Measurements from ENCODE around the gene CYB561D1.

CYB561D1 gene

GRCh38 chr1:109539676-109540075, 45.8 kb downstream of the CYB561D1 start, which contains the start of gene GPR61 (continued):
- TF ChIP-seq ZXDB (tag by site-specific recombination; IDR thresholded peaks at IDR 0.05): no peak
- TF ChIP-seq ZNF394 (tag by site-specific recombination; IDR thresholded peaks at IDR 0.05; ENCODE audit: borderline replicate concordance): no peak

DNA sequence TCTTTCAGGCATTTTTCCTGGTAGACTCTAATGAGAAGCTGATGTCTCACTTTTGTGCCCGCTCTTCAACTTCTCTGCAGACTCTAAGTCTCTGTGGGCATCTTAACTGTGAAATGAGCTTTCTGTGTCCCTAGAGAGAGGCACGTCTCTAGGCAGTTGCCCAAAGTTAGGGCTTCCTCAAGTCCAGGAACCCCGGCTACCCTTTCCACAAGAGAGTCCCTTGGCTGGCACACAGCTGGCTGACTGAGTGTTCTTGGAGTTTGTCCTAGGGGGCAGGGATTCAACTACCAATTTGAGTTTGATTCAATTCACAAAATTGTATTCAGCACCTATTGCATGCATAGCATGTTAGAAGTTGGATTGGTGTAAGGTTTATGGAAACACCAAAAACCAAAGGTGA, 47.2 kb downstream of the CYB561D1 start:
- H3K36me3 ChIP-seq (ENCODE audit: control insufficient read depth in 2 of 2, insufficient read depth in 1 of 2, low read length in 2 of 2): no peaks in the 10 kb centered on the region
- H3K4me3 ChIP-seq (ENCODE audit: low read depth, low read length): no peak overlapping the region
- H3K27ac ChIP-seq (ENCODE audit: extremely low read depth, low read depth, low read length): no peak overlapping the region
- H3K4me1 ChIP-seq (ENCODE audit: control insufficient read depth, insufficient read depth, low read length): no peaks in the 10 kb centered on the region
- ChIA-PET POLR2A (no interaction called here), CTCF (interaction anchor here (1.0 to 20.8 kb wide), 8 partner anchors 9 to 234 kb away, joined by 3 to 1152 read pairs (median 6); partner anchors contain the start of genes AMIGO1 and CYB561D1)
- TF ChIP-seq ZNF558 (tag by site-specific recombination; IDR thresholded peaks at IDR 0.05) (no peak), ZNF26 (tag by site-specific recombination; IDR thresholded peaks at IDR 0.05) (no peak), ZBTB48 (tag by site-specific recombination; IDR thresholded peaks at IDR 0.05) (no peak), ZNF664 (tag by site-specific recombination; IDR thresholded peaks at IDR 0.05) (no peak), ZNF629 (tag by site-specific recombination; IDR thresholded peaks at IDR 0.05) (no peak), ZNF10 (tag by site-specific recombination; IDR thresholded peaks at IDR 0.05) (no peak), ZNF174 (tag by site-specific recombination; IDR thresholded peaks at IDR 0.05) (no peak), WT1 (tag by site-specific recombination; IDR thresholded peaks at IDR 0.05) (no peak), ZNF169 (tag by site-specific recombination; IDR thresholded peaks at IDR 0.05) (no peak), ZNF600 (tag by site-specific recombination; IDR thresholded peaks at IDR 0.05) (no peak), ZNF529 (tag by site-specific recombination; IDR thresholded peaks at IDR 0.05; ENCODE audit: insufficient replicate concordance) (no peak), ZNF596 (tag by site-specific recombination; IDR thresholded peaks at IDR 0.05) (no peak), EGR2 (tag by site-specific recombination; IDR thresholded peaks at IDR 0.05; ENCODE audit: low read depth) (no peak), ZNF354C (tag by site-specific recombination; IDR thresholded peaks at IDR 0.05; ENCODE audit: borderline replicate concordance, low read depth) (no peak), ZNF433 (tag by site-specific recombination; IDR thresholded peaks at IDR 0.05; ENCODE audit: low read depth) (no peak), ZNF394 (tag by site-specific recombination; IDR thresholded peaks at IDR 0.05; ENCODE audit: borderline replicate concordance) (no peak), YY2 (tag by site-specific recombination; IDR thresholded peaks at IDR 0.05) (no peak)
- TF ChIP-seq, protein P1, sequence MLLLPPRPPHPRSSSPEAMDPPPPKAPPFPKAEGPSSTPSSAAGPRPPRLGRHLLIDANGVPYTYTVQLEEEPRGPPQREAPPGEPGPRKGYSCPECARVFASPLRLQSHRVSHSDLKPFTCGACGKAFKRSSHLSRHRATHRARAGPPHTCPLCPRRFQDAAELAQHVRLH (tag by site-specific recombination; IDR thresholded peaks at IDR 0.05): no peak
- TF ChIP-seq, protein P2, sequence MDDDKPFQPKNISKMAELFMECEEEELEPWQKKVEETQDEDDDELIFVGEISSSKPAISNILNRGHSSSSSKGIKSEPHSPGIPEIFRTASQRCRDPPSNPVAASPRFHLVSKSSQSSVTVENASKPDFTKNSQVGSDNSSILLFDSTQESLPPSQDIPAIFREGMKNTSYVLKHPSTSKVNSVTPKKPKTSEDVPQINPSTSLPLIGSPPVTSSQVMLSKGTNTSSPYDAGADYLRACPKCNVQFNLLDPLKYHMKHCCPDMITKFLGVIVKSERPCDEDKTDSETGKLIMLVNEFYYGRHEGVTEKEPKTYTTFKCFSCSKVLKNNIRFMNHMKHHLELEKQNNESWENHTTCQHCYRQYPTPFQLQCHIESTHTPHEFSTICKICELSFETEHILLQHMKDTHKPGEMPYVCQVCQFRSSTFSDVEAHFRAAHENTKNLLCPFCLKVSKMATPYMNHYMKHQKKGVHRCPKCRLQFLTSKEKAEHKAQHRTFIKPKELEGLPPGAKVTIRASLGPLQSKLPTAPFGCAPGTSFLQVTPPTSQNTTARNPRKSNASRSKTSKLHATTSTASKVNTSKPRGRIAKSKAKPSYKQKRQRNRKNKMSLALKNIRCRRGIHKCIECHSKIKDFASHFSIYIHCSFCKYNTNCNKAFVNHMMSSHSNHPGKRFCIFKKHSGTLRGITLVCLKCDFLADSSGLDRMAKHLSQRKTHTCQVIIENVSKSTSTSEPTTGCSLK (tag by site-specific recombination; IDR thresholded peaks at IDR 0.05): no peak
- TF ChIP-seq, protein P3, sequence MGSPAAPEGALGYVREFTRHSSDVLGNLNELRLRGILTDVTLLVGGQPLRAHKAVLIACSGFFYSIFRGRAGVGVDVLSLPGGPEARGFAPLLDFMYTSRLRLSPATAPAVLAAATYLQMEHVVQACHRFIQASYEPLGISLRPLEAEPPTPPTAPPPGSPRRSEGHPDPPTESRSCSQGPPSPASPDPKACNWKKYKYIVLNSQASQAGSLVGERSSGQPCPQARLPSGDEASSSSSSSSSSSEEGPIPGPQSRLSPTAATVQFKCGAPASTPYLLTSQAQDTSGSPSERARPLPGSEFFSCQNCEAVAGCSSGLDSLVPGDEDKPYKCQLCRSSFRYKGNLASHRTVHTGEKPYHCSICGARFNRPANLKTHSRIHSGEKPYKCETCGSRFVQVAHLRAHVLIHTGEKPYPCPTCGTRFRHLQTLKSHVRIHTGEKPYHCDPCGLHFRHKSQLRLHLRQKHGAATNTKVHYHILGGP (tag by site-specific recombination; IDR thresholded peaks at IDR 0.05): no peak
- no peaks in the 10 kb centered on the region for H3K9me3 ChIP-seq (ENCODE audit: control insufficient read depth, insufficient read depth, low read depth, low read length)

All from HEK293 (cell line).